HepG2 (cell line): Measurements from ENCODE around the gene SEMA4B. TPM values are rescaled to one million over a fixed set of nuclear protein-coding genes. Genes with fewer than 3 reads are reported as not detected.

Source experiments
- ELF4 ChIP-seq: sonication (generic); formaldehyde crosslinking; IDR thresholded peaks from 2 replicates; pipeline ENCODE4 v1.5.0; 2020; ENCODE audit warnings: missing genetic modification reagents, mild to moderate bottlenecking, moderate library complexity, borderline replicate concordance
- FOSL1 ChIP-seq: sonication (generic); formaldehyde crosslinking; IDR thresholded peaks from 2 replicates; pipeline ENCODE4 v1.9.0; 2021; ENCODE audit warnings: missing genetic modification reagents, borderline replicate concordance
- HMG20A ChIP-seq: IDR thresholded peaks from 2 replicates; pipeline ENCODE4 v1.6.1; 2016; ENCODE audit warnings: borderline replicate concordance
- HOXD1 ChIP-seq: sonication (generic); formaldehyde crosslinking; IDR thresholded peaks from 2 replicates; pipeline ENCODE4 v1.5.0; 2020; ENCODE audit warnings: missing genetic modification reagents
- MED8 ChIP-seq: sonication (generic); formaldehyde crosslinking; IDR thresholded peaks from 2 replicates; pipeline ENCODE4 v1.8.1; 2023; ENCODE audit warnings: mild to moderate bottlenecking, missing genetic modification reagents; ENCODE audit not compliant: insufficient replicate concordance
- NFIC ChIP-seq: IDR thresholded peaks from 2 replicates; pipeline ENCODE4 v1.6.1; 2012; ENCODE audit warnings: mild to moderate bottlenecking, low read length, inconsistent platforms
- STAG1 ChIP-seq: sonication (generic); formaldehyde crosslinking; IDR thresholded peaks from 2 replicates; pipeline ENCODE4 v1.4.0; 2020; ENCODE audit warnings: missing genetic modification reagents
- THYN1 ChIP-seq: sonication (generic); formaldehyde crosslinking; IDR thresholded peaks from 2 replicates; pipeline ENCODE4 v1.8.1; 2023; ENCODE audit warnings: low read depth, mild to moderate bottlenecking, moderate library complexity, missing genetic modification reagents, borderline replicate concordance
- ZNF180 ChIP-seq: sonication (generic); formaldehyde crosslinking; IDR thresholded peaks from 2 replicates; pipeline ENCODE4 v1.4.0; 2020; ENCODE audit warnings: low read depth, missing genetic modification reagents, borderline replicate concordance
- ZNF816 ChIP-seq: sonication (generic); formaldehyde crosslinking; IDR thresholded peaks from 2 replicates; pipeline ENCODE4 v1.8.0; 2022; ENCODE audit warnings: missing genetic modification reagents, mild to moderate bottlenecking, borderline replicate concordance
- ZNF879 ChIP-seq: sonication (generic); formaldehyde crosslinking; IDR thresholded peaks from 2 replicates; pipeline ENCODE4 v1.8.1; 2023; ENCODE audit warnings: missing genetic modification reagents
- ZNF883 ChIP-seq: sonication (generic); formaldehyde crosslinking; IDR thresholded peaks from 2 replicates; pipeline ENCODE4 v1.5.1; 2020; ENCODE audit warnings: mild to moderate bottlenecking, missing genetic modification reagents; ENCODE audit errors: not compliant biosample characterization
- polyA plus RNA-seq, 8 experiments: library from polyadenylated mRNA; depleted of rRNA in 3 of 8; stranded (reverse) in 7 of 8; unstranded in 1 of 8; fragments of >200 nt; fragmentation: Illumina TruSeq in 4 of 8; extraction: Trizol in 4 of 8; gene quantifications; 2 replicates each; pipeline versions ENCODE4 v1.2.1 to v1.2.3, GENCODE V29; 2011 to 2016; ENCODE audit warnings: low read depth in 4 of 8, missing spikeins in 1 of 8, mixed read lengths in 1 of 8; ENCODE audit not compliant: insufficient read depth in 1 of 8
- total RNA-seq, 5 experiments: library from RNA; depleted of rRNA; stranded (reverse); fragments of >200 nt; fragmentation: Illumina TruSeq; extraction: Trizol; gene quantifications; 2 replicates each; pipeline ENCODE4 v1.2.3, GENCODE V29; 2016; ENCODE audit warnings: low read depth in 1 of 5
- TF ChIP-seq, protein P1 (sequence below): sonication (generic); formaldehyde crosslinking; IDR thresholded peaks from 2 replicates; pipeline ENCODE4 v1.4.0; 2020; ENCODE audit warnings: mild to moderate bottlenecking, low read depth, missing genetic modification reagents
- TF ChIP-seq, protein P2 (sequence below): sonication (generic); formaldehyde crosslinking; IDR thresholded peaks from 2 replicates; pipeline ENCODE4 v1.8.1; 2022; ENCODE audit warnings: mild to moderate bottlenecking, missing genetic modification reagents
- TF ChIP-seq, protein P3 (sequence below): sonication (generic); formaldehyde crosslinking; IDR thresholded peaks from 2 replicates; pipeline ENCODE4 v1.8.0; 2022; ENCODE audit warnings: mild to moderate bottlenecking, missing genetic modification reagents, moderate library complexity
- TF ChIP-seq, protein P4 (sequence below): sonication (generic); formaldehyde crosslinking; IDR thresholded peaks from 2 replicates; pipeline ENCODE4 v1.8.1; 2022; ENCODE audit warnings: low read depth, mild to moderate bottlenecking, missing genetic modification reagents
- TF ChIP-seq, protein P5 (sequence below), 2 experiments: sonication (generic) in 1 of 2; formaldehyde crosslinking in 1 of 2; IDR thresholded peaks; 2 replicates each; pipeline versions ENCODE4 v1.5.1 to v1.6.1; 2011 to 2020; ENCODE audit warnings: borderline replicate concordance in 1 of 2, low read depth in 1 of 2, low read length in 1 of 2, mild to moderate bottlenecking in 1 of 2, missing genetic modification reagents in 1 of 2, moderate library complexity in 1 of 2
- TF ChIP-seq, protein P6 (sequence below): IDR thresholded peaks from 2 replicates; pipeline ENCODE4 v1.6.1; 2016; ENCODE audit warnings: mild to moderate bottlenecking

SEMA4B gene
- total and polyA plus RNA-seq, 2 of the 13 experiments (the other 11 are each of a cell fraction or from before 2014, with no cell fraction given): 2.1 to 17.0 TPM

DNA sequence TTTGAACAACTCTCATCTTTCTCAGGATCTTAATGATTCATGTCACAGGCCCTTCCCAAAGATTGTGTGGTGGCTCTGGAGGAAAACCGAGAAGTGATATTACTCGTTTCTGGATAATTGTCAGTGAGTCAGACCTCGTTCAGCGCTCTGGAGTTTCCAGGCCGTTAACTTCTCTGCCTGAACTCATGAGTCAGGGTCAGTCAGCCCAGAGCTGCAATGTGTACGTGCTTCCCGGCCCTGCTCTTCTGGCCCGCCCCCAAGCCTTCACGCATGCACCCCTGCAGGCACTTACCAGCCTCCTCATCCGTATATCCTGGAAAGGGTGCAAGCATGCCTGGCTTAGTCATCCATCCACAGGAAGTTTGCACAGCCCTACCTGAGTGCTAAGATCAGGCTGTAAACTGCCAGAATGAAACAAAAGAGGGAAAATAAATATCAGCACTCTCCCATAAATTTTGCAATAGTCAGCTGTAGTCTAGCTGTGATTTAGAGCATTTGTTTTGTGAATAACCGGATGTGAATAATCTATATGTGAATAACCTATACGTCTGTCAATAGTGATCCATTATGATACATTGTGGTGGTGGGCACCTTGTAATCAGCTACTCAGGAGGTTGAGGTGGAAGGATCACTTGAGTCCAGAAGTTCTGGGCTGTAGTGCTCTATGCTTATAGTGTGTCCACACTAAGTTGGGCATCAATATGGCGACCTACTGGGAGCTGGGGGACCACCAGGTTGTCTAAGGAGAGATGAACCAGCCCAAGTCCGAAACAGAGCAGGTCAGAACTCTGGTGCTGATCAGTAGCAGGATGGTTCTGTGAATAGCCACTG, 35.3 kb upstream of the SEMA4B start (continued):
- TF ChIP-seq FOSL1 (CRISPR knock-in tag) (peak; percentile 76), ELF4 (CRISPR knock-in tag) (no peak), STAG1 (CRISPR knock-in tag) (0 out of 2 replicates have a peak, but pooled peaks have one; percentile 15), ZNF816 (CRISPR knock-in tag) (no peak), ZNF180 (CRISPR knock-in tag) (no peak), HOXD1 (CRISPR knock-in tag) (0 out of 2 replicates have a peak, but pooled peaks have one; percentile 63), THYN1 (CRISPR knock-in tag) (no peak), ZNF879 (CRISPR knock-in tag) (no peak), HMG20A (CRISPR knock-in tag) (peak; percentile 65; the same call in 1 of the 2 replicates), MED8 (no peak), ZNF883 (CRISPR knock-in tag) (no peak), NFIC (peak; percentile 62; the same call in 1 of the 2 replicates)
- TF ChIP-seq, protein P1, sequence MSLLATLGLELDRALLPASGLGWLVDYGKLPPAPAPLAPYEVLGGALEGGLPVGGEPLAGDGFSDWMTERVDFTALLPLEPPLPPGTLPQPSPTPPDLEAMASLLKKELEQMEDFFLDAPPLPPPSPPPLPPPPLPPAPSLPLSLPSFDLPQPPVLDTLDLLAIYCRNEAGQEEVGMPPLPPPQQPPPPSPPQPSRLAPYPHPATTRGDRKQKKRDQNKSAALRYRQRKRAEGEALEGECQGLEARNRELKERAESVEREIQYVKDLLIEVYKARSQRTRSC (CRISPR knock-in tag): no peak
- TF ChIP-seq, protein P2, sequence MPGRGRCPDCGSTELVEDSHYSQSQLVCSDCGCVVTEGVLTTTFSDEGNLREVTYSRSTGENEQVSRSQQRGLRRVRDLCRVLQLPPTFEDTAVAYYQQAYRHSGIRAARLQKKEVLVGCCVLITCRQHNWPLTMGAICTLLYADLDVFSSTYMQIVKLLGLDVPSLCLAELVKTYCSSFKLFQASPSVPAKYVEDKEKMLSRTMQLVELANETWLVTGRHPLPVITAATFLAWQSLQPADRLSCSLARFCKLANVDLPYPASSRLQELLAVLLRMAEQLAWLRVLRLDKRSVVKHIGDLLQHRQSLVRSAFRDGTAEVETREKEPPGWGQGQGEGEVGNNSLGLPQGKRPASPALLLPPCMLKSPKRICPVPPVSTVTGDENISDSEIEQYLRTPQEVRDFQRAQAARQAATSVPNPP (CRISPR knock-in tag): no peak
- TF ChIP-seq, protein P3, sequence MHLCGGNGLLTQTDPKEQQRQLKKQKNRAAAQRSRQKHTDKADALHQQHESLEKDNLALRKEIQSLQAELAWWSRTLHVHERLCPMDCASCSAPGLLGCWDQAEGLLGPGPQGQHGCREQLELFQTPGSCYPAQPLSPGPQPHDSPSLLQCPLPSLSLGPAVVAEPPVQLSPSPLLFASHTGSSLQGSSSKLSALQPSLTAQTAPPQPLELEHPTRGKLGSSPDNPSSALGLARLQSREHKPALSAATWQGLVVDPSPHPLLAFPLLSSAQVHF (CRISPR knock-in tag): no peak
- TF ChIP-seq, protein P4, sequence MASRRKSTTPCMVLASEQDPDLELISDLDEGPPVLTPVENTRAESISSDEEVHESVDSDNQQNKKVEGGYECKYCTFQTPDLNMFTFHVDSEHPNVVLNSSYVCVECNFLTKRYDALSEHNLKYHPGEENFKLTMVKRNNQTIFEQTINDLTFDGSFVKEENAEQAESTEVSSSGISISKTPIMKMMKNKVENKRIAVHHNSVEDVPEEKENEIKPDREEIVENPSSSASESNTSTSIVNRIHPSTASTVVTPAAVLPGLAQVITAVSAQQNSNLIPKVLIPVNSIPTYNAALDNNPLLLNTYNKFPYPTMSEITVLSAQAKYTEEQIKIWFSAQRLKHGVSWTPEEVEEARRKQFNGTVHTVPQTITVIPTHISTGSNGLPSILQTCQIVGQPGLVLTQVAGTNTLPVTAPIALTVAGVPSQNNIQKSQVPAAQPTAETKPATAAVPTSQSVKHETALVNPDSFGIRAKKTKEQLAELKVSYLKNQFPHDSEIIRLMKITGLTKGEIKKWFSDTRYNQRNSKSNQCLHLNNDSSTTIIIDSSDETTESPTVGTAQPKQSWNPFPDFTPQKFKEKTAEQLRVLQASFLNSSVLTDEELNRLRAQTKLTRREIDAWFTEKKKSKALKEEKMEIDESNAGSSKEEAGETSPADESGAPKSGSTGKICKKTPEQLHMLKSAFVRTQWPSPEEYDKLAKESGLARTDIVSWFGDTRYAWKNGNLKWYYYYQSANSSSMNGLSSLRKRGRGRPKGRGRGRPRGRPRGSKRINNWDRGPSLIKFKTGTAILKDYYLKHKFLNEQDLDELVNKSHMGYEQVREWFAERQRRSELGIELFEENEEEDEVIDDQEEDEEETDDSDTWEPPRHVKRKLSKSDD (CRISPR knock-in tag): no peak
- TF ChIP-seq, protein P5, sequence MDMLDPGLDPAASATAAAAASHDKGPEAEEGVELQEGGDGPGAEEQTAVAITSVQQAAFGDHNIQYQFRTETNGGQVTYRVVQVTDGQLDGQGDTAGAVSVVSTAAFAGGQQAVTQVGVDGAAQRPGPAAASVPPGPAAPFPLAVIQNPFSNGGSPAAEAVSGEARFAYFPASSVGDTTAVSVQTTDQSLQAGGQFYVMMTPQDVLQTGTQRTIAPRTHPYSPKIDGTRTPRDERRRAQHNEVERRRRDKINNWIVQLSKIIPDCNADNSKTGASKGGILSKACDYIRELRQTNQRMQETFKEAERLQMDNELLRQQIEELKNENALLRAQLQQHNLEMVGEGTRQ (IDR thresholded peaks at IDR 0.05; ENCODE audit: low read depth, low read length): no peak
- TF ChIP-seq, protein P5 (CRISPR knock-in tag; IDR thresholded peaks at IDR 0.05; ENCODE audit: borderline replicate concordance): no peak
- TF ChIP-seq, protein P6, sequence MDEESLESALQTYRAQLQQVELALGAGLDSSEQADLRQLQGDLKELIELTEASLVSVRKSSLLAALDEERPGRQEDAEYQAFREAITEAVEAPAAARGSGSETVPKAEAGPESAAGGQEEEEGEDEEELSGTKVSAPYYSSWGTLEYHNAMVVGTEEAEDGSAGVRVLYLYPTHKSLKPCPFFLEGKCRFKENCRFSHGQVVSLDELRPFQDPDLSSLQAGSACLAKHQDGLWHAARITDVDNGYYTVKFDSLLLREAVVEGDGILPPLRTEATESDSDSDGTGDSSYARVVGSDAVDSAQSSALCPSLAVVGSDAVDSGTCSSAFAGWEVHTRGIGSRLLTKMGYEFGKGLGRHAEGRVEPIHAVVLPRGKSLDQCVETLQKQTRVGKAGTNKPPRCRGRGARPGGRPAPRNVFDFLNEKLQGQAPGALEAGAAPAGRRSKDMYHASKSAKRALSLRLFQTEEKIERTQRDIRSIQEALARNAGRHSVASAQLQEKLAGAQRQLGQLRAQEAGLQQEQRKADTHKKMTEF (CRISPR knock-in tag): peak; percentile 84
